SK-N-MC (cell line): ENCODE results near the gene SAMD11.

Source experiments
- DNase-seq: peaks from one replicate; pipeline ENCODE4 v3.0.0-alpha.2; 2011; ENCODE audit warnings: low read depth, low spot score
- H3K27ac ChIP-seq: fragments of 200-600 bp; sonication (generic); 2 replicates; pipeline ENCODE4 v1.5.1; 2016; ENCODE audit warnings: mixed run types
- H3K36me3 ChIP-seq: fragments of 200-600 bp; sonication (generic); 2 replicates; pipeline ENCODE4 v1.6.1; 2017; ENCODE audit warnings: antibody characterized with exemption, low read length, mixed read lengths; ENCODE audit not compliant: insufficient read depth
- H3K4me3 ChIP-seq: fragments of 200-600 bp; sonication (generic); 2 replicates; pipeline ENCODE4 v1.5.1; 2016
- H3K9ac ChIP-seq: fragments of 200-600 bp; sonication (generic); 2 replicates; pipeline ENCODE4 v1.8.0; 2017; ENCODE audit warnings: mixed run types, mixed read lengths; ENCODE audit not compliant: insufficient read length
- H3K9me3 ChIP-seq: fragments of 200-600 bp; sonication (generic); 2 replicates; pipeline ENCODE4 v1.6.1; 2017; ENCODE audit warnings: low read depth, mild to moderate bottlenecking, antibody characterized with exemption, low read length, moderate library complexity, mixed read lengths
- EZH2 ChIP-seq: fragments of 200-600 bp; sonication (generic); IDR thresholded peaks from one replicate; pipeline ENCODE4 v1.6.1; 2017; ENCODE audit warnings: antibody characterized with exemption
- FOXP2 ChIP-seq: optimal IDR thresholded peaks from 2 replicates; pipeline ENCODE3; 2011; ENCODE audit warnings: mild to moderate bottlenecking, moderate library complexity; ENCODE audit not compliant: insufficient read depth; ENCODE audit errors: extremely low read length, control extremely low read depth
- POLR2AphosphoS5 ChIP-seq: IDR thresholded peaks from 2 replicates; pipeline ENCODE4 v1.6.1; 2012; ENCODE audit warnings: mild to moderate bottlenecking, low read depth, low read length, borderline replicate concordance

The SAMD11 gene

DNA sequence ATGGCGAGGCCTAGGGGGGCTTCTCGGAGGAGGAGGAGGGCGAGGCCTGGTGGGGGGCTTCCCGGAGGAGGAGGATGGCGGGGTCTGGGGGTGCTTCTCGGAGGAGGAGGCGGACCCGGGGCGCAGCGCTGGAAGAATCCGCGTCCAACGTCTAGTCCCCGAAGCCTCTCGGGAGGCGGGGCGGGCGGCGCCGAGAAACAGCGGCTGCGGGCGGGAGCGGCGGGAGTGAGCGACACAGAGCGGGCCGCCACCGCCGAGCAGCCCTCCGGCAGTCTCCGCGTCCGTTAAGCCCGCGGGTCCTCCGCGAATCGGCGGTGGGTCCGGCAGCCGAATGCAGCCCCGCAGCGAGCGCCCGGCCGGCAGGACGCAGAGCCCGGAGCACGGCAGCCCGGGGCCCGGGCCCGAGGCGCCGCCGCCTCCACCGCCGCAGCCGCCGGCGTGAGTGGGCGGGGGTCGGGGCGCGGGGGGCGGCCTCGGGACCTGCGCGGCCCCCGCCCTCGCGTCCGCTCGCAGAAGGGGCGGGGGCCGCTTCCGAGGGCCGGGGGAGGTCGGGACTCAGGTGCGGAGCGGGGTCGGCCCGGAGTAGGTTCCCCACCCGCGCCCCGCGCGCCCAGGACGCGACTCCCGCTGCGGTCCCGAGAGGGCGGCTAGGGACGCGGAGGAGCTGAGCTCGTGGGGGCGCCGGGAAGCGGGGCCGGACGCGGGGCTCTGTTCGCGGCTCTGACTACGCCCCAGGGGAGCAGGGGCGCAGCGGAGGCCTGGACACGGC, 36.8 kb downstream of the SAMD11 start, which contains the start of gene KLHL17:
Gene KLHL17, plus strand, starts transcription at position 222 of the 769 bp plus-strand sequence. Its CDS starts 110 bp downstream, at position 332.
- no peak for DNase-seq
- H3K4me3 ChIP-seq = peak within 1 kb of the TSS; percentile 78
- peaks cover 36% of the 10 kb centered on the region for H3K36me3 ChIP-seq
- no peak for TF ChIP-seq FOXP2
- TF ChIP-seq POLR2AphosphoS5 = peak; percentile 50; the same call in 1 of the 2 replicates
- H3K27ac ChIP-seq = peak within 1 kb of the TSS; percentile 50; the same call in 1 of the 2 replicates
- peak within 1 kb of the TSS; percentile 73 for H3K9ac ChIP-seq
- H3K9me3 ChIP-seq = no peaks in the 10 kb centered on the region

DNA sequence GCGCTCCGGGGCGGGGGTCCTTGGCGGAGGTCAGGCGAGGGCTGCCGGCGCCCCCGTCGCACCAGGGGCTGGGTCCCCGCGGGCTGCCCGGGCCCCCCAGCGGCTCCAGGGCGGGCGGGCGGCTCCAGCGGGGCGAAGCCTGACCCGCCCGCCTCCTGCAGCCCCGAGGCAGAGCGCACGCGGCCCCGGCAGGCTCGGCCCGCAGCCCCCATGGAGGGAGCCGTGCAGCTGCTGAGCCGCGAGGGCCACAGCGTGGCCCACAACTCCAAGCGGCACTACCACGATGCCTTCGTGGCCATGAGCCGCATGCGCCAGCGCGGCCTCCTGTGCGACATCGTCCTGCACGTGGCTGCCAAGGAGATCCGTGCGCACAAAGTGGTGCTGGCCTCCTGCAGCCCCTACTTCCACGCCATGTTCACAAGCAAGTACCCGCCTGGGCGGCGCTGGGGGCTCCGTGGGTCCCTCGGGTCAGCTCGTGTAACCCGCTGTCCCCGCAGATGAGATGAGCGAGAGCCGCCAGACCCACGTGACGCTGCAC, 37.5 kb downstream of the SAMD11 start:
- DNase-seq = no peak
- H3K9me3 ChIP-seq = no peaks in the 10 kb centered on the region
- H3K4me3 ChIP-seq = peak overlapping the region; percentile 78
- H3K27ac ChIP-seq = no peak overlapping the region
- no peak for TF ChIP-seq FOXP2
- no peak for TF ChIP-seq POLR2AphosphoS5
- TF ChIP-seq EZH2 = no peak
- H3K36me3 ChIP-seq = peaks cover 29% of the 10 kb centered on the region
- peak overlapping the region; percentile 73 for H3K9ac ChIP-seq

DNA sequence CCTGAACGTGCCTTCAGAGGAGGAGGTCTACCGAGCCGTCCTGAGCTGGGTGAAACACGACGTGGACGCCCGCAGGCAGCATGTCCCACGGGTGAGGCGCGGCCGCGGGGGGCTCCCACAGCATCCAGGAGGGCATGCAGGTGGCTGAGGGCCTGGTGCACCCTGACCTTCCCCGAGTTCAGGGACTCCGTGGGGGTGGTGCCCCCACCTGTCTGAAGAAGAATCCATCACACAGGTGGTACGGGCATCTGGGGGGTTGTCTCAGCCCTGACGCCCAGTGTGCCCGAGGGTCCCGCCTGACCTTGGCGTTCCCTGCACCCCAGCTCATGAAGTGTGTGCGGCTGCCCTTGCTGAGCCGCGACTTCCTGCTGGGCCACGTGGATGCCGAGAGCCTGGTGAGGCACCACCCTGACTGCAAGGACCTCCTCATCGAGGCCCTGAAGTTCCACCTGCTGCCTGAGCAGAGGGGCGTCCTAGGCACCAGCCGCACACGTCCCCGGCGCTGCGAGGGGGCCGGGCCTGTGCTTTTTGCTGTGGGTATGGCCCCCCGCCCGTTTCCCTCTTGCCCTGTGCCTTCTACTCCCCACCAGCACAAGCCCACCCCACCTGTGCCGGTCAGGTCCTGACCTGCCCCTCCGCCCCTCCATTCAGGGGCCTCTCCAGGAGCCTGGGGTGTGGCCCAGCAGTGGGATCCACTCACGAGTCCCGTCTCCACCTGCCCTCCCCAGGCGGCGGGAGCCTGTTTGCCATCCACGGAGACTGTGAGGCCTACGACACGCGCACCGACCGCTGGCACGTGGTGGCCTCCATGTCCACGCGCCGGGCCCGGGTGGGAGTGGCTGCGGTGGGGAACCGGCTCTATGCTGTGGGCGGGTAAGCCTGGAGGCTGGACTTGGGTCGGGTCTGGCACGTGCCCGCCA, 38.9 kb downstream of the SAMD11 start:
- H3K9me3 ChIP-seq = no peaks in the 10 kb centered on the region
- TF ChIP-seq FOXP2 = no peak
- H3K4me3 ChIP-seq = no peak overlapping the region
- no peak overlapping the region for H3K27ac ChIP-seq
- peaks cover 15% of the 10 kb centered on the region for H3K36me3 ChIP-seq
- no peak overlapping the region for H3K9ac ChIP-seq
- no peak for DNase-seq

DNA sequence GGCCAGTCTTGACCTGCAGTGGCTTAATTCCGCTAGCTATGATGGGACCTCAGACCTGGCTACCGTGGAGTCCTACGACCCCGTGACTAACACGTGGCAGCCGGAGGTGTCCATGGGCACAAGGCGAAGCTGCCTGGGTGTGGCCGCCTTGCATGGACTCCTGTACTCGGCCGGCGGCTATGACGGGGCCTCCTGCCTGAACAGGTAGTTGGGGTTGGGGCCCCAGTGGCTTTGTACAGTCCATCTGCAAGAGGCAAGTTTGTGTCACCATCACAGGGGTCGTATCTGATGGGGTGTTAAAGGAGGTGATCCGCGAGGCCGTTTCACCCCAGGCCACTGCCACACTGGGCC, 39.6 kb downstream of the SAMD11 start:
- Histone ChIP-seq H3K36me3 (peaks cover 12% of the 10 kb centered on the region; the same call in 1 of the 2 replicates), H3K9ac (no peak overlapping the region), H3K27ac (no peak overlapping the region), H3K9me3 (no peaks in the 10 kb centered on the region), H3K4me3 (no peak overlapping the region)
- no peak for DNase-seq
- no peak for TF ChIP-seq EZH2
- no peak for TF ChIP-seq POLR2AphosphoS5
- TF ChIP-seq FOXP2 = no peak

DNA sequence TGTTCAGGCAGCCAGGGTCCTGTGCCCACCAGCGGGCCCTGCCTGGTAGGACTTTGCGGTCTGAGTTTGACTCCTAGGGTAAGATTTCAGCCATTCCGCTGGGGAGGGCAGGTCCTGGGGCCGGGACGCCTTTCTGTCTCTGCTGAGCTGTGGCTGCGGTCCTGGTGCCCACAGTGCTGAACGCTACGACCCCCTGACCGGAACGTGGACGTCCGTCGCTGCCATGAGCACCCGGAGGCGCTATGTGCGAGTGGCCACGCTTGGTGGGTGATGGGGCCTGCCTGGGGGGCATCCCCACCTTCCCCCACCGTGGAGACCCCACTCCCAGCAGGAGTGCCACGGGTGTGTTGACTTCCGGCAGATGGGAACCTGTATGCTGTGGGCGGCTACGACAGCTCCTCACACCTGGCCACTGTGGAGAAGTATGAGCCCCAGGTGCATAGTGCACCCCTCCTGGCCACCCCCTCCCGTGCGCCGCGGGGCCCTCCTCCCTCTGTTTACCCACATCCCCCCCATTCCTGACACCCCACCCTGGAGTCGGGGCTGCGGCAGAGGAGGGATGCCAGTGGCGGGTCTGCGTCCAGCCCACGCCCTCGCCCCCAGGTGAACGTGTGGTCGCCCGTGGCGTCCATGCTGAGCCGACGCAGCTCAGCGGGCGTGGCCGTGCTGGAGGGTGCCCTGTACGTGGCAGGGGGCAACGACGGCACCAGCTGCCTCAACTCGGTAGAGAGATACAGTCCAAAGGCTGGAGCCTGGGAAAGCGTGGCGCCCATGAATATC, 40.2 kb downstream of the SAMD11 start:
- H3K9ac ChIP-seq = no peak overlapping the region
- no peak for DNase-seq
- no peak overlapping the region for H3K27ac ChIP-seq
- TF ChIP-seq EZH2 = no peak
- no peak for TF ChIP-seq POLR2AphosphoS5
- TF ChIP-seq FOXP2 = no peak
- no peak overlapping the region for H3K4me3 ChIP-seq
- no peaks in the 10 kb centered on the region for H3K9me3 ChIP-seq
- peaks cover 12% of the 10 kb centered on the region; the same call in 1 of the 2 replicates for H3K36me3 ChIP-seq

DNA sequence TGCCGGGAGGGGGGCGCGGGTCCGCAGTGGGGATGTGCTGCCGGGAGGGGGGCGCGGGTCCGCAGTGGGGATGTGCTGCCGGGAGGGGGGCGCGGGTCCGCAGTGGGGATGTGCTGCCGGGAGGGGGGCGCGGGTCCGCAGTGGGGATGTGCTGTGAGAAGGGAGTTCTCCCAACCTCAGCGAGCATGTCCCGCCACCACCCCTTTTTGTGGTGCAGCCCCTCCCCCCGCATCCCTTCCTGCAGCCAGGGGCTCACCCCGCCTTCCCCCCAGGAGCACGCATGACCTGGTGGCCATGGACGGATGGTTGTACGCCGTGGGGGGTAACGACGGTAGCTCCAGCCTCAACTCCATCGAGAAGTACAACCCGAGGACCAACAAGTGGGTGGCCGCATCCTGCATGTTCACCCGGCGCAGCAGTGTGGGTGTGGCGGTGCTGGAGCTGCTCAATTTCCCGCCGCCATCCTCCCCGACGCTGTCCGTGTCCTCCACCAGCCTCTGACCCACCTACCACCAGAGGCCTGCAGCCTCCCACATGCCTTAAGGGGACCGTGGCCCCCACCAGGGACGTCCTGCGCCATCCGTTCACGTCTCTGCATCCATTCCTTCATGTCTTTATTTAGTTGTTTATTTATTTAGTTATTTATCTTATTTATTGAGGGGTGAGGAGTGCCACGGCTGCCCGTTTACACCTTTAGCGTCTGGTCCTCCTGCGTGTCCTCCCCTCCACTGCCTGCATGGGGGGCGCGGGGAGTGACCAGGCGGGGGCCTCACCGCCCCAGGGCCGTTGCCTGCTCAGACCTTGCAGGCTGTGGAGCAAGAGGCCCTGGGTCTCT, 41.2 kb downstream of the SAMD11 start:
- TF ChIP-seq EZH2 (no peak), FOXP2 (no peak), POLR2AphosphoS5 (no peak)
- DNase-seq = no peak
- H3K9me3 ChIP-seq = no peaks in the 10 kb centered on the region
- peaks cover 12% of the 10 kb centered on the region; the same call in 1 of the 2 replicates for H3K36me3 ChIP-seq
- no peak overlapping the region for H3K4me3 ChIP-seq
- no peak overlapping the region for H3K9ac ChIP-seq
- no peak overlapping the region for H3K27ac ChIP-seq

DNA sequence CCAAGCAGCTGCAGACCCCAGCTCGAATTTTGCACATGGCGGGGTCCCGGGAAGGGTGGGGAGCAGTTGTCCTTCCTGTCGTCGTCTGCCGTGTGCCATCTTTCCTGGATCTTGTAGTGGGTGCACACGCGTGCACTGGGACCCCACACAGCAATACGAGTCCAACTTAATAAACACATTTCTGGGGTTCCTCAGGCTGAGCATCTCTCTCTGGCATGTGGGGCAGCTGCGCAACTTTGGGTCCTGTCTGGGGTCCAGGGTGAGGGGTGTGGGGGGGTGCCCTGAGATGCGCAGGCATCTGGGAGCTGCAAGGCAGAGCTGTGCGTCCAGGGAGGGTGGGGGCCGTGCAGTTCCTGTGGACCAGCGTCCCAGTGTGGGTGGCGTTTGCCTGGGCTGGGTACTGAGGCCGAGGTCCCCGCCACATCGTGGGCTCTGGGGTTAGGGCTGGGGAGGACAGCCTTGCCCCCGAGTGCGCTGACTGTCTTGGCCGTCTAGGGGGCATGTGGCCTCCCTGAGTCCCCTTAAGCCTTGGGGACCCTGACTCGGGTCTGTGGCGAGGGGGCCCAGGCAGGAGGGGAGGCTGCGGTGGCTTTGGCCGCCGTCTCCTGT, 41.9 kb downstream of the SAMD11 start:
- Histone ChIP-seq H3K9me3 (no peaks in the 10 kb centered on the region), H3K36me3 (peaks cover 12% of the 10 kb centered on the region; the same call in 1 of the 2 replicates), H3K9ac (no peak overlapping the region), H3K4me3 (no peak overlapping the region), H3K27ac (no peak overlapping the region)
- TF ChIP-seq FOXP2 = no peak
- no peak for TF ChIP-seq POLR2AphosphoS5
- TF ChIP-seq EZH2 = no peak
- no peak for DNase-seq
